Suppressor macrophage treated with lipopolysaccharide for 4 hours (primary cell): ENCODE data around the gene NFYA.

Experiments used
- DNase-seq: peaks from one replicate; pipeline ENCODE4 v3.0.0-alpha.2; 2020

NFYA gene

DNA sequence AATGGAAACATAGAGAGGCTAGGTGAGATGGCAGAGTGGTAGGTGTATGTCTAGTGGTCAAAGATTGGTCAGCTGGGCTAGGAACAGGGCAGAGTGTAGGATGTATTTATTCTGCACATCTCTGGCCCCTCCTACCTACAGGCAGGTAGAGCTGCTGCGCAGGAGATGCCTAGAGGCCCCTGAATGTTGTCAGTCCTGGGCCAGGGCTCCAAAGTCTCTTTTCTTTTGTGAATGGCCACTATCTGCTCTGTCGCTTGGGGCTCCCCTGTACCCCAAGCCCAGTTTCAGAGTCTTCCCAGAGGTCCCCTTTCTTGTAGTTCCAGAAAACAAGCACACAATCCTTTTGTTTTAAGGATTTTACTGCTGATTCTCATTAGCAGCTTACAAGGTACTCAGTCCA is 25.5 kb upstream of the NFYA start:
- no peak for DNase-seq

DNA sequence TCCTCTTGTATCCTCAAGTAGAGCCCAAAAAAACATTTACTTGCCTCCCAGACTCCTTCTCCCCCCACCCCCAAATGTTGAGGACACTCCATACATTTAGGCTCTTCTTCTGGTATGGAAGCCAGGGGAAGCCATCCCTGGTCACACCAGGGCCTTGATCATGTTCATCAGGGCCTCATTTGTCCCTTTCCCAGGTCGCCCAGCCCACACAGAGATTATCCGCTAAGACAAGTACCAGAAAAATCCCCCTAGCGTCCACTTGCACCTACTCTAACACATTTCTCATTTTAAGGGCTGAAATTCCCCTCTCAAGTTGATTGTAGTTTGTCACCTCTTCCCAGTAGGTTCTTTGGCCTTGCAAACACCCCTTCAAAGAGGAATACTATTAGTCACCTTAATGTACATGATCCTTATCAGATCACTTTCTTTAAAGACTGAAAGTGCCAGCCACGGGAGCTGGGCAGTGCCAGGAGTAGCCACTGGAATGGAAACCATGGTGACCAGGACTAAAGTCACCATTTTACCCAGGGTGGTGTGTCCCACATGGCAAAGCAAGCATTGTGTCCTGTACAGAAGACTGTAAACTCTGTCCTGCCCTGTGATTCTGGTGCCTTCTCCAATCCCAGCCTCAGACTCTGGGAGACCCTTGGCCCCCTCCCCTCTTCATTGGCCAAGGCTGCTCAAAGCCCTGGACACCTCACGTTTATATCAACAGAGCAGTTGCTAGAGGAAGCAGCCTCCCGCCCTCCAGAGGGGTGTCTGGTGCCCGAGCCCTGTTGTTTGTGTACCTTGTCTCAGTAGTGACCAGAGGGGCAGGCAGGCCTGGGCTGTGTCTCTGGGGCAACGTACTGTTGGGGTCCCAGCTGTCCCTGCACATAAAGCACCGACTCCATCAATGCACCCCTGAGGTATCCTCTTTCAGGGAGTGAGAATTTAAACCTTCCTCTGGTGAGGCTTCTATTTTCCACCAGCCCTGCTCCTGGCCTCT is 24.7 kb upstream of the NFYA start:
- no peak for DNase-seq

DNA sequence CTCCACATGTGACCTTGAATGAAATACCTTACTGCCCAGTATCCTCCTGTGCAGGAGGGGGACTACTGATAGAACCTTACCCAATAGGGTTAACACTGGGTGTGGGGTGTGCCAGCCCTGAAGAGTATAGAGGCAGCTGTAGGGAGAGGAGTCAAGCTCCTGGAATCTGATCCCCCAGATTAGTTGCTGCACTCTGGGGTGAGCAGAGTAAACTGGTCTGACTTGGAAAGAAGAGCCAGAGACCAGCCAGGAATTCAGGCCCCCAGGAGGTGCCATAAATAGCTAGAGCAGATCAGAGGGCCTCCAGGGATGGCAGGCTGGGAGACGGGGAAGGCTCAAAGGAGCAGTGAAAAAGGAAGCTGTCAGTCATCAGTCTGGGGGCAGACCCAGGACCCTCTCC is 23.3 kb upstream of the NFYA start:
- no peak for DNase-seq

DNA sequence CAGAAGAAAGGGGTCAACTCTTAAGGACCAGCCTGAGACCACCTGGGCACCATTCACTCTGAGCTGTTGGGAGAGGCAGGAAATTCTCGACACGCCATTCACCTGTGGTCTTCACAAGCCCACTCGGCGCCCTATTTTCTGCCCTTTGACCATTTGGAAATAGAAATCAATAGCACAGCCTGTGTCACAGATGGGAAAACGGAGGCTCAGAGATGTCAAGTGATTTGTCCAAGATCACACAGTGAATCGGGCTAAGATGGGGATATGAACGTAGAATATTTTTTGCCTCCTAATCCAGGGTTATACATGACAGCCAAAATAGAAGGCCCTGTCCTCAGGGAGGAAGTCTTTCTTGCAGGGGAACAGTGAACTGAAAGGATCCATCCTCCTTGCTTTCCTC is 22.8 kb upstream of the NFYA start:
- DNase-seq, result no peak

DNA sequence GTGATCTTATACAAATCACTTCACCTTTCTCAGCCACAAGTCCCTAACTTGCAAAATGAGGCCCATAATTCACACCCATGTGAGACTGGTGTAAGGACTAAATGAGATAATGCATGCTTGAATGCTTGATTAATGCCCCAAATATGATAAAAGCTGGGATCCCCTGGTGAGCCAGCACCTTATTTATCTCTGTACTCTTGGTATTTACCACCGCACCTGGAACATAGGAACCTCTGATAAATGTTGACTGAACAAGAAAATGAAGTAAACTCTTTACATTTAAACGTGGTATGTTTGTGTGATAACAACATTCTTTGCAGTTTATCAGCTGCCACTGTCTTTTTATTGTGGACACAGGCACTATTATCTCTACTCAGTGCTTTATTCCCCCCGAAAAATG is 22.2 kb upstream of the NFYA start:
- DNase-seq, result no peak

DNA sequence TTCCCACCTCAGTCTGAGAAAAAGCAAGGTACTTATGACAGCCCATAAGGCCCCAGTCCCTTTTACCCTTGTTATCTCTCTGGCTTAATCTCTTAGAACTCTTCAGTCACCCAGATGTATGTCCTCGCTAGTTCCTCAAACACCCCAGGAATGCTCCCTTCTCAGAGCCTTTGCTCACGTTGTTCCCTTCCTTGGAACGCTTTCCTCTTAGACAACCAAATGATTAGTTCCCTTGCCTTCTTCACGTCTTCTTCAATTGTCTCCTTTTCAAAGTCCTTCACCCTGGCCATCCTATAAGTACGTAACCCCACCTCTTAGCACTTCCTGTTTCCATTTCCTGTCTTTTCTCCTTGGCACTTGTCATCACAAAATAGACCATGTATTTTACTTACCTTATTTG is 20.9 kb upstream of the NFYA start:
- DNase-seq, result peak; percentile 23

DNA sequence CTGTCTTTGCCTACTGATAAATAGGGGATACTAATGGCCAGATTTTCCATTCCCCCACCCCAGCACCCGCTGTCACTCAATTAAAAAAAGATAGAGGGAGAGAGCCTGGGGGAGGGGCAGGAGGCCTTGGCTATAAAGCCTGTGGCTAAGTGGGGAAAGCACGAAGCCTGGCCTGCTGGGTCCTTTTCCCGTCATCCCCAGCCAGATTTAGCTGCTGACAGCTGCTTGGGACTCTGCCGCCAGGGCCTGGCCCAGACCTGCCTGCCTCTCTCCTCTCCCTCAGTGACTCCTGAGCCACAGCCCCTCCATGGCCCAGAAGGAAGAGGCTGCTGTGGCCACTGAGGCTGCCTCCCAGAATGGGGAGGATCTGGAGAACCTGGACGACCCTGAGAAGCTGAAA is 19.7 kb upstream of the NFYA start, which contains the start of gene APOBEC2:
Gene APOBEC2, plus strand, starts transcription at position 162 of the 400 bp plus-strand sequence. Its CDS starts 146 bp downstream, at position 308.
- DNase-seq, result no peak

DNA sequence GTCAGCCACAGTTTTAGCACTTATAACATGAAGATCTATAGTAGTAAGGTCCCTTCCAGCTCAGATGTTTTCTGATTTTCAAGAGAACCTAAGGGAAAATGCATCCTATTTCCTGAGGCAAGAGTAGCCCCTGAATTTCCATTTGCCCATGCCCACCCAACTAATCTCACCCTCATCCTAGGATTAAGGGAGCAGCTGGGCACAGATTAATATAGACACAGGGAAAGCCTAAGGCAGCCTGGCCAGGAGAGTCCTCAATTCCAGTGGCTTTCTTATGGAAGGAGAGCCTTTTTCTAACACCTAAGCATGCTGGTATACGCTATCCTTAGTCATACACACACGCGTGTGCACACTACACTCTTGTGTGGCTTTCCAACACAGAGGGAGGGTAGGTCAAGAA is 18.3 kb upstream of the NFYA start:
- DNase-seq, result no peak

DNA sequence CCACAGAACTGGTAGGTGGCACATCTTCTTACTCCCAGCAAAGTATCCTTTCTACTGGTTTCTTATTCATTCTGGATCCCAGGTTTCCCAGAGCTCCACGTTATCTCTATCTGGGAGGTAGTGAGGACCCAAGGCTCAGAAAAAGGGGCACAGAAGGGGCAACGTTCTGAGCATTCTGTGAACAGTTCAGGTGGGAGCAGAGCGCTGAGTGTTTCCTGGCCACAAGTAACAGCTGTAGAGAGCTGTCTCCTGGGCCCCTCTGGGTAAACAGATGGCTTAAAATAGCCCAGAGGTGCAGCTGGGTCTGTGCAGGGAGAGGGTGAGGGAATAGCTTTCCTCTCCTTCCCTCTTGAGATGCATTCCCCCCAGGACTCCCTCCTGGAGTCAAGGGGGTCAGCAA is 17.6 kb upstream of the NFYA start:
- no peak for DNase-seq

DNA sequence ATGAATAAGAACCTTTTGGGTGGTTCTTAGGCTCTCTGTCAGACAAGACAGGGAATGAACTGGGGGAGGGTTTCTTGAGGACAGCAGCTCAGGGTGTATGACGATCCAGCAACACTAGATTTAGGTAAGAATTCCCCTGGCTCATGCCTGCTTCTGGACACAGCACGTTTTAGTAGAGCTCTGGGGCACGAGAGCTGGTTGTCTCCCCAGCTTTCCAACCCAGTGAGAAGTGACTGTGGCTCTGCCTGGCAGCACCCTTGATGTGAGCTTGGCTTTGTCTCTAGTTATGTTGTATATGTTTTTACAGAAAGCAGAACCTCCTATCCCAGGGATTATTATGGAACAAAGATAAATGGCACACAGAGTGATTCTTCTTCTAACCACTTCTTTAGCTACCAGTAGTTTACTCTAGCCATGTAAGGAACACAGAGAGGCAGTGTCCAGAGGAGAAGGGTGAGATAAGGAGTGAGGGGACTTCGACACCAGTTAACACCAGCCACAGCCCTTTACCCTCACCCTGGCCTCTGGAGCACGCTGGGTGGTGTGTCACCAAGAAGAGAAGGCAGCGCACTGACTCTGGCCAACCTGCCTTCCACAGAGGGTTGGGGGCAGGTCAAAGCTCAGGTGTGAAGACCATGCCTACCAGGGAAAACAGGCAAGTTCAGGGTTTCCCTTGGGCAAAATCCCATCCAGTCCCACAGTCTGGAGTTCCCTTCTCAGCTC is 15.8 kb upstream of the NFYA start:
- DNase-seq, result no peak

DNA sequence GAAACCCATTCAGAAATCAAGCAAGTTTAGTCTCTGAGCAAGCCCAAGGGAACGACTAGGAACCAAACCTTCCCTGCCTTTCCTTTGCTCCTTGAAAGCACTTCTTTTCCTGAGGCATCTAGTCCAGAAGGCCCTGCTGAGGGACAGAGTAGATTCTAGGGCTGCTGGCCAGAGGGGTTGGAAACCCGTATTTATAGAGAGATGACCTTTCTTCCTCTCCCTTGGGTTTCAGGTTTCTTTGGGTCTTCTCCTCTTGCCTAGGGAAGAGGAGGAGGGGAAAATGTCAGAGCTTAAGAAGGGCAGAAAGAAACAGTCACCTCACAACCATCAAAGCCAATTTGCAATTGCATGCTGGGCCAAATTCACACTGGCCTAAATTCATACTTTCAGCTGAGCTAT is 14.0 kb upstream of the NFYA start:
- no peak for DNase-seq

DNA sequence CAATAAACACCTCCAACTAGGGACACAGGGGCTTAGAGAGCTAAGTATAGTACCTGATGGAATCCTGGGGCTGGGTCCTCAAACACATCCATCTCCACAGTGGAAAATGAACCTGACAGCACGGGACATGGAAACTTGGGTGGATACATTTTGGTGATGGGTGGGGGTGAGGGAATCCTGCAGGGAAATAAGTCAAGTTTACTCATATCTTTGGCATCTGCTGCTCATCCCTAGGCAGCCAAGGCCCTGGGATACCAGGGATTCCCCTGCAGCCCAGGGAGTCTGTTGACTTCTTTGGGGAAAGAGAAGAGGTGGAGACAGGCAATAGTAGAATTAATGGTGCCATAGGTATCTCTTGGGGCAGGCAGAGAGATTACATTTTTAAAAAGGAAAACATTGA is 13.2 kb upstream of the NFYA start:
- no peak for DNase-seq

DNA sequence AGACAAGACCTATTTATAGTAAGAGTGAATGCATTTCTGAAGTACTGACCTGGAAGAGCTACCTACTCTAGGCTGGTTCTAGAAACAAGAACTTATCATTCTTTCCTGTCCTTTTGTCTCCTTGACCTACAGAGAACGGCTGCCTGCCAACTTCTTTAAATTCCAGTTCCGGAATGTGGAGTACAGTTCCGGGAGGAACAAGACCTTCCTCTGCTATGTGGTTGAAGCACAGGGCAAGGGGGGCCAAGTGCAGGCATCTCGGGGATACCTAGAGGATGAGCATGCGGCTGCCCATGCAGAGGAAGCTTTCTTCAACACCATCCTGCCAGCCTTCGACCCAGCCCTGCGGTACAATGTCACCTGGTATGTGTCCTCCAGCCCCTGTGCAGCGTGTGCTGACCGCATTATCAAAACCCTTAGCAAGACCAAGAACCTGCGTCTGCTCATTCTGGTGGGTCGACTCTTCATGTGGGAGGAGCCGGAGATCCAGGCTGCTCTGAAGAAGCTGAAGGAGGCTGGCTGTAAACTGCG is 11.5 kb upstream of the NFYA start:
- DNase-seq, result no peak

DNA sequence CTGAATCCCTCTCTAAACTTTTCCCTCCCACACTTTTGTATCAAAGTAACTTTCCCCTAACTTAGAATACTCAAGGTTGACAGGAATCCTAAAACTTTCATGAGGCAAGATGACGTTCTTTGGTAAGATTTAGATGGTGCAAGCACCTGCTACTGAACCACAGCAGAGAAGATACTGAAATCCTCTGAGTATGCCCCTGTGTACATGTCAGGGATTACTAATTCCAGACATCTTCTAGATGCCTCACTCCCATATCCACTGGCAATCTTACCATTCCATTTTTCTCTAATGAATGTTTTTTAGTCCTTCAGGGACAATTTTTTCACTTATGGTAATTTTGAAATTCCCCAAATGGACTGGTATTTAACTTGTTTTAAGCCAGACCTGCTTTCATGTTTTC is 10.7 kb upstream of the NFYA start:
- DNase-seq, result no peak

DNA sequence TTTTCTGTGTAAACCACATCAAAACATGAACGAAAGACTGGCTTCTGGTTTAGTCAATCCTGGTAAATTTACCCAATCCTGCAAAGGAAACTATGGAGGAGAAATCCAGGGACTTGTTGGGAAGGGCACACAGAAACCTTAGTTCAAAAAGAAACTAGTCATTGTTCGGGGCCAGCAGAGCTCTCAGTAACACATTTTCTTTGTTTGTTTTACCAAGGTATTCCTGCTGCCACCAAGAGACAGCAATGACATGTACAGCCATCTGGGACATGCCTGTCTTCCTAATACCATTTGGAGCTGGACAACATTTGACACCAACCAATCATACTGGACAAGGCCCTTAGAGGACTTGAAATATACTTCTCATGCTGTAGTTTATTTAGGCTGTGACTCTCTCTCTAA is 8.9 kb upstream of the NFYA start:
- DNase-seq, result no peak

DNA sequence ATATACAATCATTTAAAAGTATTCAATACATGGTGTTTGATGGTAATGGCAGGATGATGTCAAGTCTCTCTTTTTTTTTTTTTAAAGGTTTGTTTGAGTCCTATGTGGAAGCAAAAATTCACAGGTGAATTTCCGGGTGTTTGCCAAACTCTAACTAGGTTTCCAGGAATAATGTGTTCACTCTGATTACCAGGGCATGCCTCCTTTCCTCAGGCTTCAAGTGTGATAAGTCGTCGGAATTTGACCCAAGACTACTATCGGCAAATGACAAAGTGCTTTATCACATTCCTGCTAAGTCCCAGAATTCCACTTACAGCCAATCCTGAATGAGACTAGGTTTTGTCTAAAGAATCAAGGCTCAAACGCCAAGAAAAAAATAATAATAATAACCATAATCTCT is 7.9 kb upstream of the NFYA start:
- DNase-seq, result no peak

DNA sequence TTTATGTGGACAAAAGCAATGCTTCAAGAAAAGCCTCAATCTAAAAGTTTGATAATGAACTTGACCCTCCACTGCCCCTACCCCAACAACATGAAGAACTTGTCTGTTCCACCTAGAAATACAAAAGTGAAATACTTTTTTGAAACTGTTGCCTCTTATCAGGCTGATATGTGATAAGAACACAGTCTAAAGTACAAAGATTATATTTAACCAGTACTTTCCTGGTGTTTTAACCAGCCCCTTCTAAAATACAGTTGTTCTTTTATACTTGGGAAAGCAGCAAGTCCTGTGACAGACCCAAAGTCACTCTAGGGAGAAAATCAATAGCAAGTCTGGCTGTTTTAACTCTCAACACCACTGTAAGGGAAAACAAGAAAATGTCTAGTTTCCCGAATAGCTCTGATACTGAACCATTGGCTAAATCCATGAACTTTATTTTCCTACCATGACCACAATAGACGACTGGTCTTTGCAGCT is 7.2 kb upstream of the NFYA start:
- DNase-seq, result no peak

DNA sequence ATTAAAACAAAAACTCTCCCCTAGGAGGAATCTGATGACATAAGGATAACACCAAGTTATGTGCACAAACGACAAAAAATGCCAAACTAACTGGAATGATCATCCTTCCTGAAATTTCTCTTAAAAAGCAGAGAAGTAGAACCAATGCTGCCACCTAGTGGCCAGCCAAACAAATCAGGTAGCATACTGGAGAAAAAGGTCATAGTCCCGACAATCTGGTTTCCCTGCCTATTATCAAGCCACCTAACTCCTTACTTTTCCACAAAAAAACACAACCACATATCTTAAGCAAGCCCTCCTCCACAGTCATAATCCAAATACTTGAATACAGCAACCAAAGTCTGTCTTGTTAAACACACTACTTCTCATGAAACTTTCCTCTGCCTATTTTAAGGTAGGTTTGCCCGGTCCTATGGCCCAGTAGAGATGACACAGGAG is 5.9 kb upstream of the NFYA start:
- peak; percentile 82 for DNase-seq

DNA sequence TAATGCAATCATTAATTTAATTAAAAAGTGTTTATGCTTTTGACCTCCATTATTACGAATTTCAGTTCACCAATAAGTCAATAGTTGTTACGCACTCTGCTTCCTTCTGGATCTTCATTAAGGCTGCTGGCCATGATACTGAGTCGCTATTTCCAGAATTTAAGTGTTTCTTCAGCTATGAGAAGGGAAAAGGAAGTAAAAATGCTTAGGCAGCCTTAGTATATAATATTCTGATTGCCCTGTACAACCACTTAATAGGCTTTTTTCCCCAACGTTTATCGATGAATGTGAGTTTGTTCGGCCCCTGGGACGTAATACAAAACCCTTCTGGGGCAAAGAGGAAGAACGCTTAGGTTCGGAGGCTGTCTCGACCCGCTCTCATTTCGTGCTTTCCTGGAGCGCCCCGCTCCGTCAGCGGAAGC is 1.3 kb upstream of the NFYA start:
- DNase-seq, result peak; percentile 92

DNA sequence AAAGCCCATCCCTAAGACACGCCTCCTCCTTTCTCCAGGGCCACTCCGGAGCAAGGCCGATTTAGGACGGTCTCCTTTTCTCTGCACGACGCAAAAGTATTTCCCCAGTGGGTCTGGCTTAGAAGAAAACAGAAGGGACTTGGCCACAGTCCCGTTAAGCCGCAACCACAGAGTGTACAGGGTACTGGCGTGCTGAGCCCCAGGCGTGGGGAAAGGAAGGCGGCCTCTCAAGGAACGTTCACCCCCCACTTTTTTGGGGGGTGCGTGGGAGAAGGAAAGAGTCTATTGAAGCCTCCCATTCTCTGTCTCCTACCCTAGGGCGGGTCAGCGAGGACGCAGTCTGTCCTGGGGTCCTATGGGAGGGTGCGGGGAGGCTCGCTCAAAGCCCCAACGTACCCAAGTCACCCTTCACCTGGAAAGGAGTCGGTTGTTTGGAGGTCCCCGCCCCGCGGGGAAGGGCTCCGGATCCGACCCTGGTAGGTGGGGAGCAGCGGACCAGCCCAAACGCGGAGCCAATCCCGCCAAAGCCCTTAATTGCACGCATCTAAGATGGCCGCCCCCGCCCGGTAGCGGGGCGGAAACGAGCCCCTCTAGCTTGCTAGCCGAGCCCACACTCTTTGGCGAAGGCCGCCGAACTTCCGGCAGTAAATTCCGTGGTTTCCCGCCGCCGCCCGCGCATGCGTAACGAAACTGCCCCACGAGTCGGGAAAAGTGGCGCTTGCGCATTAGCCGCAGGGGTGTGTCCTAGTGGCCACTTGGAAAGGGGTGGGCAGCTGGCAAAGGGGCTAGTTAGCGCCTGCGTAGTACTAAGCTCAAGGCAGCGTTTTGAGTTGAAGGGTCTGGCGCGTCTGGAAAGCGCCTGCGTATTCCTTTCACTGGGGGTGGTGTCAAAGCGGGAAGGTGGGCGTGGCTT is 595 bp upstream of the NFYA start, which contains the start of gene OARD1:
Gene OARD1, minus strand, starts transcription at position 434 of the 913 bp plus-strand sequence. CDS start 722 bp downstream, outside the sequence.
- DNase-seq, result peak; percentile 100

DNA sequence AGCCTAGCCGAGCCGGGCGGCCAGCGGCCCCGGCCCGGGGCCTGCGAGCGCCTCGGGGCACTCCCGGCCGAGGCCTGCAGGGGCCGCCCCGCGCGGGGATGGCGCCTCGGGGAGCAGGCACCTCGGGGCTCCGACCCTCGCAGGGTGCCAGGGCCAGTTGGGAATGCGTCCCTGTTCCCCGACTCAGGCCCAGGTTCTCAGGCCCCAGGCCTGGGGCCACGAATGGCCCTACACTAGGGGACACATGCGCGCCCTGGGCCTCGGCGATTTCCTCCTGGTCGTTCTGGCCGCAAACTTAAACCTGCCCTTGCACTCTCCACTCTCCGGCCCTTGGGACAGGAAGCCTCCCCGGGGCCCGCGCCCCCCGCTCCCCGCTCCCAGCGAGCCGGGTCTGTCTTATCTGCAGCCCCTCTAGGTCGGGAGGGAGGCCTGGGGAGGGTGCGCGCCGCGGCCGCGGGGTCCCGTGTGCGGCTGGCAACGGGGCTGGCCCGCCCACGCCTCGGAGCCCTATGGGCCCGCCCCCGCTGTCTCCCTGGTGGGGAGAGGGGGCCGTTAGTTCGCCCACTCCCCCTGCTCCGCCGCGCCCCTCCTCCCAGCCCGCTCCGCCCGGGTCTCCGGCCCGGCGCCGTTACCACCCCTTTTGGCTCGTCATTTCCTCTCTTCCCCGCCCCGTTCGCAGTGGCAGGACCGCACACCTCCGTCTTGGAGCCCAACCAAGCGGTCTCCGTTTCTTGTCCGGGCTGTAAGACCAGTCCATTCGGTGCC is 611 bp downstream of the NFYA start:
- peak; percentile 67 for DNase-seq
